GM12892 (cell line): Measurements from ENCODE around the gene TRPC4AP.

ENCODE experiments used
- POLR2A ChIP-seq: IDR thresholded peaks from 2 replicates; pipeline ENCODE4 v1.6.1; 2011; ENCODE audit warnings: low read depth, low read length, control low read depth
- POLR2AphosphoS5 ChIP-seq: IDR thresholded peaks from 2 replicates; pipeline ENCODE4 v1.6.1; 2011; ENCODE audit warnings: low read depth, low read length, control low read depth

DNA sequence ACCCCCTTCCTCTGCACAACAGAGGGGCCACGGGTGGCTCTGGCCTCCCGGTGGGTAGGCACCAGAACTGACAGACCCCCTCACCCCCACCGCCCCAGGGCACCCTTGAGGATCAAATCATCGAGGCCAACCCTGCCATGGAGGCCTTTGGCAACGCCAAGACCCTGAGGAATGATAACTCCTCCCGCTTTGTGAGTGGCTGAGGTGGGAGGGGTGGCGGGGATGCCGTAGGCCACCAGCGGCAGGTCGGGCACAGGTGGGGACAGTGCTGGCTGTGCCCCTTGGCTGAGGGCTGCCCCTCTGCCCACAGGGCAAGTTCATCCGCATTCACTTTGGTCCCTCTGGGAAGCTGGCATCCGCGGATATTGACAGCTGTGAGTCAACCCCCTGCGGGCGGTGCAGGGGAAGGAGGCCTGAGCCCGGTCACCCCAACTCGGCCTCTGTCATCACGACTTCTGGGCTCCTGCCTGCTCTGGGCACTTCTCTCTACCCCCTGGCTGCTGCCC, 107.8 kb downstream of the TRPC4AP start:
- TF ChIP-seq POLR2A: no peak
- no peak for TF ChIP-seq POLR2AphosphoS5
